Endothelial cell of umbilical vein (primary cell): Measurements from ENCODE around the gene LAMB3. TPM values are rescaled to one million over a fixed set of nuclear protein-coding genes. Genes with fewer than 3 reads are reported as not detected.

ENCODE experiments used
- BruUV-seq: library from RNA; stranded (reverse); fragments of 400-500 nt; replicated peaks from 2 replicates; lab custom pipeline; 2021; lab: Mats Ljungman, UMichigan
- CTCF ChIA-PET: fragments of 300-600, 350-600 bp; sonication (Branson Sonifier 250); formaldehyde crosslinking; loops from one replicate; lab custom pipeline; 2021; ENCODE audit warnings: antibody characterized with exemption, inconsistent platforms; lab: Charles Lee
- POLR2A ChIA-PET: fragments of 300-600, 350-600 bp; sonication (Branson Sonifier 250); formaldehyde crosslinking; loops from one replicate; lab custom pipeline; 2021; ENCODE audit warnings: antibody characterized with exemption, inconsistent platforms; lab: Charles Lee
- DNase-seq: peaks from one replicate; pipeline ENCODE4 v3.0.0-alpha.2; 2011; ENCODE audit warnings: low read depth, low spot score
- FAIRE-seq: peaks from 2 replicates; lab custom pipeline; 2011; peaks lifted over from hg19 to GRCh38; lab: Jason Lieb, UNC
- H2AFZ ChIP-seq: 2 replicates; pipeline ENCODE4 v1.6.0; 2012; ENCODE audit warnings: low read depth, low read length, control low read depth, inconsistent platforms
- H3K27ac ChIP-seq: 2 replicates; pipeline ENCODE4 v1.5.1; 2011; ENCODE audit warnings: low read depth, mild to moderate bottlenecking, control low read depth, low read length, moderate library complexity; ENCODE audit not compliant: insufficient read depth
- H3K27me3 ChIP-seq, 2 experiments: 2 replicates each; pipeline versions ENCODE4 v1.6.0 to v1.6.1; 2011; ENCODE audit warnings: low read length in 2 of 2, mixed read lengths in 1 of 2; ENCODE audit not compliant: control insufficient read depth in 2 of 2, insufficient read depth in 2 of 2
- H3K36me3 ChIP-seq, 2 experiments: 2 replicates in 1 of 2; 3 replicates in 1 of 2; pipeline ENCODE4 v1.5.1; 2011; ENCODE audit warnings: low read length in 2 of 2, mild to moderate bottlenecking in 1 of 2, moderate library complexity in 1 of 2; ENCODE audit not compliant: control insufficient read depth in 2 of 2, insufficient read depth in 2 of 2; ENCODE audit errors: extremely low read depth in 1 of 2
- H3K4me1 ChIP-seq: 3 replicates; pipeline ENCODE4 v1.5.1; 2011; ENCODE audit warnings: mild to moderate bottlenecking, low read length; ENCODE audit not compliant: control insufficient read depth, insufficient read depth; ENCODE audit errors: extremely low read depth
- H3K4me2 ChIP-seq: 2 replicates; pipeline ENCODE4 v1.6.1; 2011; ENCODE audit warnings: low read length, control low read depth, mixed read lengths; ENCODE audit not compliant: insufficient read depth
- H3K4me3 ChIP-seq, 3 experiments: fragments of 200-600 bp in 1 of 3; sonication (generic), shearing (Covaris generic) in 1 of 3; replicated peaks in 1 of 3; 2 replicates each; pipeline ENCODE4 v1.5.1; 2011 to 2016; ENCODE audit warnings: control low read depth in 3 of 3, low read length in 3 of 3, mild to moderate bottlenecking in 2 of 3, inconsistent platforms in 1 of 3, low read depth in 1 of 3, moderate library complexity in 1 of 3; ENCODE audit not compliant: insufficient read depth in 1 of 3
- H3K79me2 ChIP-seq: 2 replicates; pipeline ENCODE4 v1.6.0; 2012; ENCODE audit warnings: low read length, inconsistent platforms; ENCODE audit not compliant: control insufficient read depth, insufficient read depth
- H3K9ac ChIP-seq: replicated peaks from 2 replicates; pipeline ENCODE3; 2011; ENCODE audit warnings: low read length, control low read depth; ENCODE audit not compliant: insufficient read depth; ENCODE audit errors: extremely low read depth
- H3K9me1 ChIP-seq: replicated peaks from 3 replicates; pipeline ENCODE4 v1.6.0; 2011; ENCODE audit warnings: mild to moderate bottlenecking, low read length; ENCODE audit not compliant: control insufficient read depth, insufficient read depth; ENCODE audit errors: extremely low read depth
- H3K9me3 ChIP-seq: replicated peaks from 2 replicates; pipeline ENCODE4 v1.5.1; 2012; ENCODE audit warnings: low read length, inconsistent platforms; ENCODE audit not compliant: control insufficient read depth, insufficient read depth
- H4K20me1 ChIP-seq: replicated peaks from 2 replicates; pipeline ENCODE3; 2011; ENCODE audit warnings: mild to moderate bottlenecking, low read length; ENCODE audit not compliant: control insufficient read depth, insufficient read depth; ENCODE audit errors: extremely low read depth
- CTCF ChIP-seq, 2 donors: IDR thresholded peaks; 1 replicate in 1 of 2; 2 replicates in 1 of 2; pipeline ENCODE4 v1.5.1; 2011; ENCODE audit warnings: low read length in 2 of 2, mild to moderate bottlenecking in 2 of 2, moderate library complexity in 2 of 2, control low read depth in 1 of 2, inconsistent platforms in 1 of 2, low read depth in 1 of 2; ENCODE audit not compliant: insufficient read depth in 1 of 2; ENCODE audit errors: extremely low read depth in 1 of 2
- EZH2 ChIP-seq: IDR thresholded peaks from 2 replicates; pipeline ENCODE4 v1.6.1; 2012; ENCODE audit warnings: borderline replicate concordance, low read depth, mild to moderate bottlenecking, moderate library complexity, low read length, inconsistent platforms; ENCODE audit not compliant: severe bottlenecking
- FOS ChIP-seq: IDR thresholded peaks from 2 replicates; pipeline ENCODE4 v1.6.1; 2011; ENCODE audit warnings: mild to moderate bottlenecking, low read length, moderate library complexity, borderline replicate concordance; ENCODE audit not compliant: insufficient read depth
- GATA2 ChIP-seq: IDR thresholded peaks from 2 replicates; pipeline ENCODE4 v1.7.0; 2011; ENCODE audit warnings: low read depth, mild to moderate bottlenecking, moderate library complexity, mixed read lengths, low read length; ENCODE audit not compliant: insufficient read length, insufficient read depth
- JUN ChIP-seq: IDR thresholded peaks from 2 replicates; pipeline ENCODE4 v1.6.1; 2011; ENCODE audit warnings: borderline replicate concordance, low read depth; ENCODE audit not compliant: insufficient read length, insufficient read depth
- MYC ChIP-seq: IDR thresholded peaks from one replicate; pipeline ENCODE4 v1.6.1; 2011; ENCODE audit warnings: mild to moderate bottlenecking, low read depth, low read length
- POLR2A ChIP-seq: IDR thresholded peaks from 2 replicates; pipeline ENCODE4 v1.6.1; 2012; ENCODE audit warnings: low read depth, mild to moderate bottlenecking, control low read depth, low read length
- POLR2AphosphoS5 ChIP-seq: IDR thresholded peaks from 2 replicates; pipeline ENCODE4 v1.6.1; 2012; ENCODE audit warnings: low read depth, mild to moderate bottlenecking, control low read depth, low read length, moderate library complexity; ENCODE audit not compliant: insufficient read depth
- dilution Hi-C: fragments of 300-500 bp; cut with MboI; formaldehyde crosslinking; loops from one replicate; pipeline ENCODE4 v1.15.0; 2019; ENCODE audit warnings: low sequenced_read_pairs; ENCODE audit not compliant: extremely low pct_ligation_motif_present
- intact Hi-C: fragments of 100-400 bp; cut with micrococcal nuclease; formaldehyde crosslinking; loops from one replicate; pipeline ENCODE4 v1.10.0; 2022
- polyA plus RNA-seq, 4 experiments: library from polyadenylated mRNA; depleted of rRNA in 3 of 4; stranded (reverse) in 3 of 4; unstranded in 1 of 4; fragments of >200 nt; gene quantifications; 2 replicates each; pipeline versions ENCODE4 v1.2.1 to v1.2.3, GENCODE V29; 2011 to 2012; ENCODE audit warnings: missing spikeins in 1 of 4
- total RNA-seq: library from RNA; stranded (reverse); gene quantifications from 2 replicates; pipeline ENCODE4 v1.2.3, GENCODE V29; 2021
- TF ChIP-seq, protein P1 (sequence below): IDR thresholded peaks from 2 replicates; pipeline ENCODE4 v1.6.1; 2011; ENCODE audit not compliant: insufficient read depth, insufficient read length

LAMB3 gene
- total and polyA plus RNA-seq, 2 donors (not counting 3 experiments of a cell fraction or from before 2014, with no cell fraction given) = 2.6 to 3.1 TPM

DNA sequence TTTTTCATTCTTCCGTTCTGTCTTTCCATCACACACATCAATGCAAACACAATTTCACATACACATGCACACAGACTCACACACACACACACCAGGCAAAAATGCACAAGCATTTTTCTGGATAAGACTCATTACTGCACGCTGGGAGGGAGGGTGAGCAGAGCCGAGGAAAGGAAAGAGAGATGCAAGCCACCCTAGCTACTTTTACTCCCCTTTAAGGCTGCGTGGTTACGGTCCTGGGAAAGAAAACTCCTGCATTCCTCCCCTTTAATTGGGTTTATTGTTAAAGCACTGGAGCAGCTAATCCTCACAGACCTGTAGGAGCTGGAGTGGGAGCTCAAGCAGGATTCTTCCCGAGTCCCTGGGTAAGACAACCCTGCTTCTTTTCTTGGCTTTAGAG is 68.8 kb downstream of the LAMB3 start, which contains the start of gene CAMK1G:
CAMK1G (plus strand) TSS at position 307 of the 400 bp plus-strand sequence. CDS start 11,270 bp downstream, outside the sequence.
- peaks cover 9% of the 10 kb centered on the region for H3K4me1 ChIP-seq
- TF ChIP-seq GATA2 = no peak
- no peak for TF ChIP-seq EZH2
- TF ChIP-seq MYC = no peak
- TF ChIP-seq, protein P1, sequence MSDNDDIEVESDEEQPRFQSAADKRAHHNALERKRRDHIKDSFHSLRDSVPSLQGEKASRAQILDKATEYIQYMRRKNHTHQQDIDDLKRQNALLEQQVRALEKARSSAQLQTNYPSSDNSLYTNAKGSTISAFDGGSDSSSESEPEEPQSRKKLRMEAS = no peak
- no peak for TF ChIP-seq JUN
- TF ChIP-seq FOS = no peak
- no peak for TF ChIP-seq CTCF (IDR thresholded peaks at IDR 0.05; ENCODE audit: extremely low read depth in 1 of 2, insufficient read depth in 1 of 2, low read depth in 1 of 2, low read length in 2 of 2)
- TF ChIP-seq POLR2A = no peak
- TF ChIP-seq POLR2AphosphoS5 = no peak
- no peaks in the 10 kb centered on the region for H4K20me1 ChIP-seq
- POLR2A ChIA-PET = no interaction called here
- no peak for DNase-seq
- no peaks in the 10 kb centered on the region for H3K9me1 ChIP-seq
- no peak within 1 kb of the TSS for H3K27ac ChIP-seq
- H3K4me3 ChIP-seq = no peak within 1 kb of the TSS
- no peaks in the 10 kb centered on the region for H3K9me3 ChIP-seq
- no peak for FAIRE-seq
- no peak within 1 kb of the TSS for H2AFZ ChIP-seq
- H3K36me3 ChIP-seq = no peaks in the 10 kb centered on the region
- CTCF ChIA-PET = interaction anchor here (1.0 to 6.9 kb wide), 5 partner anchors 10 to 109 kb away, joined by 3 to 65 read pairs (median 5); no protein-coding TSS in a partner anchor
- no TSS peak for BruUV-seq
- H3K9ac ChIP-seq = no peak within 1 kb of the TSS
- dilution Hi-C loops = loop anchor here (25.0 kb wide), 1 partner anchor 104 kb away; the partner anchor contains the start of gene G0S2
- H3K27me3 ChIP-seq = peaks cover 38 to 42% of the 10 kb centered on the region in 2 experiments
- H3K4me2 ChIP-seq = no peak within 1 kb of the TSS
- intact Hi-C loops = no loop called here
- no peaks in the 10 kb centered on the region for H3K79me2 ChIP-seq
